HG03342 (cell line): ENCODE results near the gene RYR2.
"Not testable (repeated sequence)": the region's sequence is repeated elsewhere in the genome, so short reads cannot be mapped to it uniquely, and the experiment has no call there.

Experiments
- ATAC-seq: cut with Tn5 transposase; IDR thresholded peaks from one replicate; pipeline ENCODE4 v1.9.1; 2021; ENCODE audit warnings: mild to moderate bottlenecking, moderate library complexity; ENCODE audit not compliant: unreplicated experiment

The RYR2 gene

GRCh38 chr1:237539055-237539454, 497.1 kb downstream of the RYR2 start:
- ATAC-seq = no peak

GRCh38 chr1:237542525-237543418, 500.8 kb downstream of the RYR2 start:
- ATAC-seq = no peak

- no peak for ATAC-seq
These were observed 511.1 kb downstream of the RYR2 start for GRCh38 chr1:237553078-237553477.

DNA sequence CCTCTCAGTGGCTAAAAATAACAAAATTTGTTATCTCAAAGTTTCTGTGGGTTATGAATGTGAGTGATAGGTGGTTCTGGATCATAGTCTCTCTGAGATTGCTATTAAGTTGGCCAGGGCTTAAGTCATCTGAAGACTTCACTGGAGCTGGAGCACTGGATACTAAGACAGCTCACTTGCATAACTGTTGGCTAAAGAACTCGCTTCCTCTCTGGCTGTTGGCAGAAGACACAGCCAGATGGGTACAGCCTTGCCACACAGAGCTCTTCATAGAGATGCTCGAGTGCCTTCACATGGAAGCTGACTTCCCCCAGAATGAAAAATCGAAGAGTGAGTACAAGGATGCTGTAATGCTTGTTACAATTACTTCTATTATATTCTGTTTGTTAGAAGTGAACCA, 514.9 kb downstream of the RYR2 start:
- no peak for ATAC-seq

DNA sequence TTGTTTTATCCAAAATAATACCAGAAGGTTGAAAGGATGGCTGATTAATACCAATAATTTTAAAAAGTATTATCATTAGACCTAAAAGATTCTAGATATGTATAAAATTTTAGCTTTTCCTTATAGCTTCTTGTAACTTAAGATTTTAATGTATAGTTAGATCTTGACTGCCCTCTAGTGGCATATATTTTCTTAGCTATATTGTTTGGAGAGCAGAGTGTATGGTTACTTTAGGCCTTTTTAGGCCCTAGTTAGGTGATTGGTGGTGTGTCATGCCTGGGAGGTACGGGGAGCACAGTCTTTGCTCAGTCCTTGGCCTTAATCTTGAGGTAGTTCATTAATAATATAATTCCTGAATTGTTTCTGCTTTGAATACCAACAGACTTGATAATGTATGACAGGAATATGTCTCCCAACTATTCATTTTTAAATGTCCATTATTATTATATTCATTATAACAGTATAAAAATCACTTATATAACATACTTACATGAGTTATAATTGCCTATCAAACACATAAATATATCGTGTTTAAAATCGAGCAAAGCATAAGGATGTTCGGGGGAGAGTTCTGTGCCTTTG, 520.3 kb downstream of the RYR2 start:
- peak; percentile 87 for ATAC-seq

- no peak for ATAC-seq
These were observed 523.3 kb downstream of the RYR2 start for GRCh38 chr1:237565236-237565635.

GRCh38 chr1:237566581-237566980, 524.6 kb downstream of the RYR2 start:
- no peak for ATAC-seq

GRCh38 chr1:237568955-237569354, 527.0 kb downstream of the RYR2 start:
- ATAC-seq = no peak

GRCh38 chr1:237570530-237570929, 528.5 kb downstream of the RYR2 start:
- peak; percentile 63 for ATAC-seq

DNA sequence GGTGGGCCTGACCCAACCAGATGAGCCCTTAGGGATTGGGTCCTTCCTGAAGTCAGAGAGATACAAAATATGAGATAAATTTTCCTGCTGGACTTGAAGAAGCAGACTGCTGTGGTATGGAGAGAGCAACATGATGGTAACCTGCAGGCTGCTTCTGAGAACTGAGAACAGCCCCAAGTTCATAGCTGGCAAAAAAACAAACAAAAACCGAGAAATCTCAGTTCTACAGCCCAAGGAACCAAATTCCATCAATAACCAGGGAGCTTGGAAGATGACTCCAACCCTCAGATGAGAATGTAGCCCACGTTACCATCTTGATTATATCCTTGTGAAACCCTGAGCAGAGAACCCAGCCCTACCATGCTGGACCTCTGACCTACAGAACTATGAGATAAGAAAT, 532.6 kb downstream of the RYR2 start:
- ATAC-seq = no peak

GRCh38 chr1:237578540-237578939, 536.6 kb downstream of the RYR2 start:
- ATAC-seq = no peak

GRCh38 chr1:237580726-237581125, 538.7 kb downstream of the RYR2 start:
- no peak for ATAC-seq

DNA sequence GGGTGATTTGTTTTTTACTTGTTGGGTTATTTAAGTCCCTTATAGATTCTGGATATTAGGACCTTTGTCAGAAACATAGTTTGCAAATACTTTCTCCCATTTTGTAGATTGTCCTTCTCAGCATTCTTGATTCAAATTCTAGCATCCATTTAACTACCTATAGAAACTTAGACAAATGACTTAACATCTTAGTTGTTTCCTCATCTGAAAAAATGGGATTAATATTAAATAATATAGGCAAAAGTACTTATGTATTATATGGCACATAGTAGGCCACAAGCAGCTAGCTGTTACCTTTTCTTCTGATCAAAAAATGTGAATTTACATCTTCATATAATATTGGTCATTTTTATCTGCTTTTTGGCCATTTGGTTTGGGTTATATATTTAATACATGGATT, 541.3 kb downstream of the RYR2 start:
- no peak for ATAC-seq

DNA sequence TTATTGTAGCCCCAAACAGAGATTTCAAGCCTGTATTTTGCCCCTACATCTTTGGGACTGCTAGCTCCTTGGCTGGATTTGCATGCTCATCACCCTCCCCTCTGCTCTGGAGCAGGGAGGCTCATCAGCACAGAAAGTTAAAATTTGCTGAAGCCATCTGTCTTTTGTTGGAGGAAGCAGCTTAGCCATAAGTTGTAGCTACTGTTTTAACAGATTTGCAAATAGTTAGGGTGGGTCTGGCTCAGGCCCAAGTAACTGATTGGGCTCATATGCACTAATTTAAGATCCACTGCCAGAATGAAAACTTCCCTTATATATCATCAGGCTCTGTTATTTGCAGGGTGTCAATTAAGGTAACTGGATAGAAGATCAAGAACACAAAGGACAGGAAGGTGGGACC, 541.8 kb downstream of the RYR2 start:
- ATAC-seq = no peak

DNA sequence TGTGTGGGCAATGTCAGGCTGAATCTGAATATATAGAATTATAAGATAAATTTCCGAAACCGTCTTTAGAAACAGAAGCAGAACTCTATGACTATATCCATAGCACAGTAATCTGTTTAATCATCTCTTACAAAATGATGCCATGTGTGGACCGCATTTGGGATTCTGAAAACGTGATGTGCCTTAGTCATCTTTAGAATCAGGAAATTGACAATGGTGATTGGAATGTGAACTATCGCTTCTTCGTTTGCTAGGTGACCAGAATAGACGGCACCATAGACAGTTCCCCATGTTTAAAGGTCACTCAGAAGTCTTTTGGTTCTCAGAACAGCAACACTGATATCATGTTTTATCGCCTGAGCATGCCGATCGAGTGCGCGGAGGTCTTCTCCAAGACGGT, 548.4 kb downstream of the RYR2 start:
- no peak for ATAC-seq

DNA sequence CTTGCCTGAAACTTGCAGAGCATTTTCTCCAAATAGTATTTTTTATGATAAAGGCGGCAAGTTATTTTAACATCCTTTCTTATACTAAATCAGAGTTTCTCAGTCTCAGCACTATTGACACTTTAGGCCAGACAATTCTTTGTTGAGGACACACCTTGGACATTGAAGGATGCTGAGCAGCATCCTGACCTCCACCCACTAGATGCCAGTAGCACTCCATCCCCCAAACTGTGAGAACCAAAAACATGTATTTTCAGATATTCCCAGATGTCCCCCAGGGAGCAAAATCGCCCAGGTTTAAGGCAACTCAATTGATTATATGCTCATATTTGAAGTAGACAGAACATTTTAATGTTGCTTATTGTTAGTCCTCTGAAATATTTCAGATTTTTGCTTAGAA, 549.4 kb downstream of the RYR2 start:
- no peak for ATAC-seq

DNA sequence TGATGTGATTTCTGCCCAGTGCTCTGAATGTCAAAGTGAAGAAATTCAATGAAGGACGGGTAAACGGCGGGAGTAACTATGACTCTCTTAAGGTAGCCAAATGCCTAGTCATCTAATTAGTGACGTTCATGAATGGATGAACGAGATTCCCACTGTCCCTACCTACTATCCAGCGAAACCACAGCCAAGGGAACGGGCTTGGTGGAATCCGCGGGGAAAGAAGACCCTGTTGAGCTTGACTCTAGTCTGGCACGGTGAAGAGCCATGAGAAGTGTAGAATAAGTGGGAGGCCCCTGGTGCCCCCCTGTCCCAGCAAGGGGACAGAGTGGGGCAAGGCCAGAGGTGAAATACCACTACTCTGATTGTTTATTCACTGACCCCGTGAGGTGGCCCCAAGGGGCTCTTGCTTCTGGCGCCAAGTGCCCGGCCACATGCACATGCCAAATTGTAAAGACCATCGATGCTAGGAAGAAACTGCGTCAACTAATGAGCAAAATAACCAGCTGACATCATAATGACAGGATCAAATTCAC, 561.1 kb downstream of the RYR2 start:
- not testable (repeated sequence) for ATAC-seq

- ATAC-seq = no peak
These were observed 566.4 kb downstream of the RYR2 start for GRCh38 chr1:237608433-237608832.

DNA sequence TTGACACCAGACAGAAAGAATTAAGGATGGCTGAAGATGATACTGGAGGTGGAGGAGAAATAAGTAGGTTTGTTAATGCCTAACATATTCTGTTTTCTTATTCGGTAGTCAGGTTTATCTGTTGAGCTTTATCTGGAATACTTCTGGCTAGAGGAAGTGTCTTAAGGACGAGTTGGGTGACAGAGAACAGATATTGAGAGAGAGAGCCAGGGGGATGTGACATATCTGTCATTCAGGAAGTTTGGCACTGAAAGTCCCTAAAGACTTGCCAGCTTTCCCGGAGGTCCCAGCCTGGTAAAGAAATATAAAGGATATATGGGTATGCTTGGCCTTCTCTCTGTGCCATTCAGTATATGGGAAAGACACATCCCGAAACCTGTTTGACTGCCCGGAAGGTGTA, 568.2 kb downstream of the RYR2 start:
- ATAC-seq = no peak

GRCh38 chr1:237613984-237614383, 572.0 kb downstream of the RYR2 start:
- no peak for ATAC-seq

DNA sequence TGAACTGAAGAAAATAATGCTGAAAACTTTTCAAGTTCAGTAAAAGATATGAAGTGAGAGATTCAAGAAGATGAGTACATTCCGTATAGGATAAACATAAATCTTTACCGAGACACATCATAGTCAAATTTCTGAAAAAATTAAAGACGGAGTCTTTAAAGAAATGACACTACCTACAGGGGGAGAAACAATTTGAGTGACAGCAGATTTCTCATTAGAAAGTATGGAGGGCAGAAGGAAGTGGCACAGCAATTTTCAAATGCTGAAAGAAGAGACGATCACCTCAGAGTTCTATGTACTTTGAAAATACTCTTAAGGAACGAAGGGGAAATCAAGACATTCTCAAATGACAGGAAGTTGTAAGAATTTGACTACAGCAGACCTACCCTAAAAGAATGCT, 577.6 kb downstream of the RYR2 start:
- no peak for ATAC-seq

DNA sequence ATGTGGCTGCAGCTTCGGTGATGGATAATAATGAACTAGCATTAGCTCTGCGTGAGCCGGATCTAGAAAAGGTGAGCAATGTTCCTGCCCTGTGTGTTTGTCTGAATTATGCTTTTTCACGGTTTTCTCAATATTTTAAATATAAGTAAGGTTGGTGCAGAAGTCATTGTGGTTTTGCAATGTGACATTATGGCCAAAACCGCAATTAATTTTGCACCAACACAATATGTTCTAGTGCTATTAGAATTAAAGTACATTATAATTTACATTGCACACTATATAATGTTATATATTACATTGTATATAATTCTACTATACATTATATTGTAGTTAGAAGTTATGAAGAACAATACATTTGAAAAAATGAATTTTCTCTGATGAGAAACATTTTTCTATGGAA, 592.9 kb downstream of the RYR2 start:
- ATAC-seq = no peak
